Measurements from ENCODE around the gene CHST11.
A peak's percentile ranks its signal among the peaks of the same experiment; 100 is the strongest.

Gene CHST11

DNA sequence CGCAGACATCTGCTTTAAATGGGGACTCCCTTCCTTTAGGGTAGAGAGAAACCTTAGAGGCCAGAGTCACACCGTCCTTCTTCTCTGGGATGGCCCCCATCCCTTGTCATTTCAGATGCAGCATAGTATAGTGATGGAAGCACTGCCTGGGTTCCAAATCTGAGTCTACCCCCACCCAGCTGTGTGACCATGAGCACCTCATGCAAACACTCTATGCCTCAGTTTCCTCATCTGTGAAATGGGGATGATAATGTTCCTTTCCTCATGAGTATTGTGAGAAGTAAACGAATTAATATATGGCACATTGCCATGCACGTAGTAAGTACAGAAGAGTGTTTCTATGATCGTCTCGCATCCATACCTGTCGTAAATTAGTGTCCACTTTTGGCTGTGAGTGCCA lies 259.4 kb downstream of the CHST11 start:
- peaks cover 100% of the 10 kb centered on the region for H4K20me1 ChIP-seq
- peak overlapping the region; percentile 28 for H3K27ac ChIP-seq
- H3K4me1 ChIP-seq, result peaks cover 71% of the 10 kb centered on the region
- no peaks in the 10 kb centered on the region for H3K27me3 ChIP-seq
- H3K4me2 ChIP-seq, result peak overlapping the region; percentile 80
- H3K4me3 ChIP-seq, result no peak overlapping the region
- no peaks in the 10 kb centered on the region for H3K9me3 ChIP-seq
- peaks cover 21% of the 10 kb centered on the region for H3K36me3 ChIP-seq
- TF ChIP-seq Cebpa-rat (IDR thresholded peaks at IDR 0.05), result no peak
- H3K9ac ChIP-seq, result peak overlapping the region; percentile 2; the same call in 1 of the 2 replicates

DNA sequence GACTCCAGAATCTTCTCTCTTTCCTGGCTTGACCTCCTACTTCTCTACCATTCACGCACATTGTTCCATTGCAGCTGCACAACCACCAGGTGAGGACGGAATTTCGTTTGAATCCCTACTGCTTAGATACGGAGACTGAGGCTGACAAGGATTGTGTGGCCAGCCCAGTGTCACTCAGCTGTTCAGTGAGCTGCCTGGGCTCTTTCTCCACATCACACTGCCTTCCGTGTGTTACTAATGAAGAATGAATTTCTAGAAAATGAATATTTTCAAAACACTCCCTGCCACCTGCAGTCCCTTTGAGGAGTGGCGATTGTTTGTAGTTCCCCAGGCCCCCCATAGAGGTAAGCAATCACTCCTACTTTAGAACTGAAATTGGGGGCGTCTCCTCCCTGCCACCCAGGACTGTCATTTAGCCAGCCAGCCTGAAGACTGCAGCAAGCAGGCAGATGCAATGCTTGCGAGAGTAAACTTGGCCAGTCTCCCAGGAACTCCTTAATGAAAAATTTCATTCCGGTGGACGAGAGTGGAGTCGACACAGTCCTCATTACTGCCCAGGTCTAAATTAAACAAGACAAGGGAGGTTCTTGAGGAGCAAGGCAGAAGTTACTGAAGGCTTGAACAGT lies 261.7 kb downstream of the CHST11 start:
- Histone ChIP-seq H3K27me3 (no peaks in the 10 kb centered on the region), H3K4me3 (no peak overlapping the region), H4K20me1 (peaks cover 100% of the 10 kb centered on the region), H3K9me3 (no peaks in the 10 kb centered on the region), H3K36me3 (peaks cover 9% of the 10 kb centered on the region), H3K4me1 (peaks cover 87% of the 10 kb centered on the region), H3K27ac (no peak overlapping the region), H3K9ac (no peak overlapping the region), H3K4me2 (peak overlapping the region; percentile 89)
- no peak for TF ChIP-seq Cebpa-rat (IDR thresholded peaks at IDR 0.05)

DNA sequence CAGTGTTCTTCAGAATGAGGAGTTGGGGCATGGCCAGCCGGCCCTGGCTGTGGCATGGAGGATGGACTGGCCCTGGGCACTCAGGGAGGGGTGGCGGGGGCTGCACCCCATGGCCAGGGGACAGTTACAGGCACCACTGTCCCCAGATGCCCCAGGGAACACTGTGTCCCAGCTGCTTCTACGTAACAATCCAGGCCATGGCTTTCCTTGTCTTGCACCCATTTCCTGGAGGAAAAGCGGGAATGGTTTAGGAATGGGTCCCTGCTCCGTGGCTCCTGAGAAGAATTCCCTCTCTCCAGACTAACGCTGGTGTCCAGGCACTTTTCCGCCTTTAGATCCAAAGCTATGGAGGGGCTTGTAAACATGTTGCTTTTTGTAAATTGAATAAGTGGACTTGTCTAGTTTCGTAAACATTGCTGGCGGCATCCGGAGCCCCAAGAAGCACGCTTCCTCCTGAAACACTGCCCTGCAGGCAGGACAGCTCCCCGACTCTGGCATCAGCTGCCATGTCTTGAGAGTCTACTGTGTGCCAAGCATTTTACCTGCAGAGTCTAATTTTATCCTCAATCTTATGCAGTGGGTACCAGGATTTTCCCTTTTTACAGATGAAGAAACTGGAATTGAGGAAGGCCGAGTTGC lies 263.1 kb downstream of the CHST11 start:
- peaks cover 87% of the 10 kb centered on the region for H3K4me1 ChIP-seq
- 0 out of 2 replicates have a peak, but pooled peaks cover 5% of the 10 kb centered on the region for H3K36me3 ChIP-seq
- TF ChIP-seq Cebpa-rat (IDR thresholded peaks at IDR 0.05), result no peak
- peak overlapping the region; percentile 89 for H3K4me2 ChIP-seq
- H4K20me1 ChIP-seq, result peaks cover 100% of the 10 kb centered on the region
- H3K27me3 ChIP-seq, result no peaks in the 10 kb centered on the region
- H3K4me3 ChIP-seq, result peak overlapping the region; percentile 56
- peak overlapping the region; percentile 81 for H3K27ac ChIP-seq
- peak overlapping the region; percentile 69 for H3K9ac ChIP-seq
- no peaks in the 10 kb centered on the region for H3K9me3 ChIP-seq

DNA sequence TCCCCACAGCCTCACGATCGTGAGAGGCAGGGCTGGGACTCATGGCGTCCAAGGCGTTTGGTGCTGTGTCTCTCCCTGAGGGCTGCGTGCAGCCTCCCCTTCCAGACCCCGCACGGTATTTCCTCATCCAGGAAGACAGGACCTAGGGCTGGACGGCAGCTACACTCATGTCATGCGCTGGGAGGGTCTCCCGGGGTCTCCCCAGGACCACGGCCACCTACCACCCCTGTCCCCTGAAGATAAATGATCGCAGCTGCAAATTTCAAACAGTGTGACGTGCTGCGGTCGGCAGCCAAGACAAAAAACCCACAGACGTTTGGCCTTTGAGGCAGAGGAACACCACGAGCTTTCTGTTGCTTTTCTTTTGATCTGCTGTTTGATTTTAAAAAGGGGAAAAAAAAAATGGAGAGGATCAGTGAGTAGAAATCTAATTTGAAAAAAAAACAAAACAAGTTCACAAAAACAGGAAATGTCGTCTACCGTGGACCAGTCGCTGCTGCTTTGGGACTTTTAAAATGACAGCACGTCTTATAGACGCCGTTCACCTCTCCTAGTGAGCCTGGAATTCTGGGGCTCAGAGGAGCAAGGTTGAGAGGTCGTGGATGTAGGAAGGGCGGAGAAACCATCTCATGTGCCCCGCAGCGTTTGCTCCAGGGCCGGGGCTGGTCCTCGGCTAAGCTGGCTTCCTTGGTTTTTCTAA lies 263.7 kb downstream of the CHST11 start:
- TF ChIP-seq Cebpa-rat (IDR thresholded peaks at IDR 0.05), result no peak
- Histone ChIP-seq H3K9ac (peak overlapping the region; percentile 69), H3K4me3 (peak overlapping the region; percentile 56), H3K4me1 (peaks cover 83% of the 10 kb centered on the region), H4K20me1 (peaks cover 100% of the 10 kb centered on the region), H3K4me2 (peak overlapping the region; percentile 89), H3K27ac (peak overlapping the region; percentile 81), H3K27me3 (no peaks in the 10 kb centered on the region), H3K36me3 (peaks cover 12% of the 10 kb centered on the region), H3K9me3 (no peaks in the 10 kb centered on the region)

GRCh38 chr12:104721039-104721405 lies 264.3 kb downstream of the CHST11 start:
- Histone ChIP-seq H3K9me3 (no peaks in the 10 kb centered on the region), H3K9ac (peak overlapping the region; percentile 69), H3K27ac (peak overlapping the region; percentile 81)

DNA sequence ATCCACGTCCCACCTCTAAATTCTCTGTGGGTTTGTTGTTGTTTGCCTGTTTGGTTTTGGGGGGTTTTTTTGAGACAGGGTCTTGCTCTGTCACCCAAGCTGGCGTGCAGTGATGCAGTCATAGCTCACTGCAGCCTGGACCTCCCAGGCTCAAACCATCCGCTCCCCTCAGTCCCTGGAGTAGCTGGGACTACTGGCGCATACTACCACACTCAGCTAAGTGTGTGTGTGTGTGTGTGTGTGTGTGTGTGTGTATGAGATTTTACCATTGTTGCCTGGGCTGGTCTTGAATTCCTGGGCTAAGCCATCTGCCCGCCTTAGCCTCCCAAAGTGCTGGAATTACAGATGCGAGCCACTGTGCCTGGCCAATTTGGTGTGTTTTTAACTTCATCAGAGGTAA lies 265.2 kb downstream of the CHST11 start:
- H3K4me2 ChIP-seq, result peak overlapping the region; percentile 89
- TF ChIP-seq Cebpa-rat (IDR thresholded peaks at IDR 0.05), result no peak
- H3K4me1 ChIP-seq, result peaks cover 86% of the 10 kb centered on the region
- 0 out of 2 replicates have a peak overlapping the region, but pooled peaks have one; percentile 56 for H3K4me3 ChIP-seq
- H3K36me3 ChIP-seq, result peaks cover 18% of the 10 kb centered on the region
- H4K20me1 ChIP-seq, result peaks cover 100% of the 10 kb centered on the region
- H3K9ac ChIP-seq, result peak overlapping the region; percentile 22; the same call in 1 of the 2 replicates
- peak overlapping the region; percentile 64; the same call in 1 of the 2 replicates for H3K27ac ChIP-seq
- H3K9me3 ChIP-seq, result no peaks in the 10 kb centered on the region
- no peaks in the 10 kb centered on the region for H3K27me3 ChIP-seq

More at GRCh38 chr12:104721039-104721405, 264.3 kb downstream of the CHST11 start:
- H3K36me3 ChIP-seq, result peaks cover 17% of the 10 kb centered on the region
- H3K4me1 ChIP-seq, result peaks cover 83% of the 10 kb centered on the region
- peak overlapping the region; percentile 56 for H3K4me3 ChIP-seq
- peak overlapping the region; percentile 89 for H3K4me2 ChIP-seq
- peaks cover 100% of the 10 kb centered on the region for H4K20me1 ChIP-seq
- TF ChIP-seq Cebpa-rat (IDR thresholded peaks at IDR 0.05), result no peak
- no peaks in the 10 kb centered on the region for H3K27me3 ChIP-seq

GRCh38 chr12:104722601-104723534 lies 266.1 kb downstream of the CHST11 start:
- Histone ChIP-seq H3K9ac (peak overlapping the region; percentile 37), H3K9me3 (no peaks in the 10 kb centered on the region), H3K4me3 (peak overlapping the region; percentile 3; the same call in 1 of the 2 replicates), H4K20me1 (peaks cover 100% of the 10 kb centered on the region), H3K4me2 (peak overlapping the region; percentile 89), H3K36me3 (peaks cover 17% of the 10 kb centered on the region), H3K27ac (peak overlapping the region; percentile 64), H3K4me1 (peaks cover 95% of the 10 kb centered on the region), H3K27me3 (no peaks in the 10 kb centered on the region)
- TF ChIP-seq Cebpa-rat (IDR thresholded peaks at IDR 0.05), result no peak

GRCh38 chr12:104723895-104724294 lies 267.1 kb downstream of the CHST11 start:
- TF ChIP-seq Cebpa-rat (IDR thresholded peaks at IDR 0.05), result no peak

More at GRCh38 chr12:104723895-104724294, 267.1 kb downstream of the CHST11 start:
- Histone ChIP-seq H3K4me2 (peak overlapping the region; percentile 89), H3K9ac (0 out of 2 replicates have a peak overlapping the region, but pooled peaks have one; percentile 37), H3K27me3 (no peaks in the 10 kb centered on the region), H3K4me3 (no peak overlapping the region), H3K36me3 (peaks cover 13% of the 10 kb centered on the region), H3K9me3 (no peaks in the 10 kb centered on the region), H3K4me1 (peaks cover 96% of the 10 kb centered on the region), H4K20me1 (peaks cover 100% of the 10 kb centered on the region), H3K27ac (0 out of 2 replicates have a peak overlapping the region, but pooled peaks have one; percentile 64)
